IMR-90 (cell line): ENCODE measurements around the gene RBM25. TPM values are rescaled to one million over a fixed set of nuclear protein-coding genes. Genes with fewer than 3 reads are reported as not detected.
A peak's percentile ranks its signal among the peaks of the same experiment; 100 is the strongest.
"Not testable (repeated sequence)": the region's sequence is repeated elsewhere in the genome, so short reads cannot be mapped to it uniquely, and the experiment has no call there.

Source experiments
- ATAC-seq: fragments of 200-7000 bp; cut with Tn5 transposase; 2 replicates; pipeline ENCODE4 v1.9.1; 2020; ENCODE audit warnings: low read depth, mild to moderate bottlenecking, moderate library complexity
- BruUV-seq: library from RNA; stranded (reverse); fragments of 400-500 nt; replicated peaks from 2 replicates; lab custom pipeline; 2021; lab: Mats Ljungman, UMichigan
- CTCF ChIA-PET: fragments of 300-600 bp; formaldehyde crosslinking; extraction: SDS; loops from one replicate; lab custom pipeline; 2021; ENCODE audit warnings: antibody characterized with exemption; lab: Yijun Ruan, JAX
- POLR2A ChIA-PET: fragments of 300-600 bp; sonication (Branson Sonifier 250); formaldehyde crosslinking; loops from one replicate; lab custom pipeline; 2022; ENCODE audit warnings: antibody characterized with exemption; ENCODE audit not compliant: unreplicated experiment; lab: Charles Lee
- DNase-seq: peaks from one replicate; pipeline ENCODE4 v3.0.0; 2013
- H2AFZ ChIP-seq: replicated peaks from 2 replicates; pipeline ENCODE3; 2013; ENCODE audit warnings: low read length, mild to moderate bottlenecking; ENCODE audit not compliant: poor library complexity
- H2AK5ac ChIP-seq: 2 replicates; pipeline ENCODE4 v1.6.1; 2013; ENCODE audit warnings: low read depth, low read length, inconsistent platforms
- H2AK9ac ChIP-seq: replicated peaks from 2 replicates; pipeline ENCODE3; 2013; ENCODE audit warnings: mild to moderate bottlenecking, low read depth, low read length, moderate library complexity; ENCODE audit not compliant: poor library complexity
- H2BK120ac ChIP-seq: 2 replicates; pipeline ENCODE4 v1.6.1; 2013; ENCODE audit warnings: low read depth, low read length, inconsistent platforms
- H2BK15ac ChIP-seq: 3 replicates; pipeline ENCODE4 v1.6.1; 2013; ENCODE audit warnings: low read depth, low read length, inconsistent platforms
- H2BK20ac ChIP-seq: 2 replicates; pipeline ENCODE4 v1.6.1; 2013; ENCODE audit warnings: low read depth, mild to moderate bottlenecking, inconsistent platforms, low read length, moderate library complexity
- H2BK5ac ChIP-seq: 2 replicates; pipeline ENCODE4 v1.6.1; 2013; ENCODE audit warnings: mild to moderate bottlenecking, low read depth, low read length, inconsistent platforms; ENCODE audit not compliant: poor library complexity, severe bottlenecking
- H3K14ac ChIP-seq: replicated peaks from 2 replicates; pipeline ENCODE4 v1.6.1; 2013; ENCODE audit warnings: low read depth, low read length, inconsistent platforms
- H3K18ac ChIP-seq: 2 replicates; pipeline ENCODE4 v1.6.1; 2013; ENCODE audit warnings: low read depth, low read length, control low read depth
- H3K23ac ChIP-seq: 2 replicates; pipeline ENCODE4 v1.6.1; 2013; ENCODE audit warnings: low read depth, low read length, inconsistent platforms
- H3K27ac ChIP-seq: 2 replicates; pipeline ENCODE4 v1.5.1; 2013; ENCODE audit warnings: mild to moderate bottlenecking, control low read depth, low read length; ENCODE audit not compliant: insufficient read depth
- H3K27me3 ChIP-seq: 2 replicates; pipeline ENCODE4 v1.6.1; 2013; ENCODE audit warnings: low read length; ENCODE audit not compliant: control insufficient read depth, insufficient read depth
- H3K36me3 ChIP-seq: 2 replicates; pipeline ENCODE4 v1.6.1; 2013; ENCODE audit warnings: low read length, mixed read lengths; ENCODE audit not compliant: control insufficient read depth, insufficient read depth
- H3K4ac ChIP-seq: 2 replicates; pipeline ENCODE4 v1.6.1; 2013; ENCODE audit warnings: low read depth, low read length, inconsistent platforms
- H3K4me1 ChIP-seq: 2 replicates; pipeline ENCODE4 v1.6.1; 2013; ENCODE audit warnings: low read length, mixed read lengths; ENCODE audit not compliant: control insufficient read depth, insufficient read depth
- H3K4me2 ChIP-seq: 2 replicates; pipeline ENCODE4 v1.6.1; 2013; ENCODE audit warnings: low read depth, mild to moderate bottlenecking, control low read depth, low read length, moderate library complexity
- H3K4me3 ChIP-seq: 2 replicates; pipeline ENCODE4 v1.5.1; 2013; ENCODE audit warnings: low read depth, mild to moderate bottlenecking, control low read depth, low read length, moderate library complexity; ENCODE audit not compliant: insufficient read depth
- H3K56ac ChIP-seq: 2 replicates; pipeline ENCODE4 v1.6.1; 2013; ENCODE audit warnings: low read length, inconsistent platforms; ENCODE audit not compliant: insufficient read depth; ENCODE audit errors: extremely low read depth
- H3K79me1 ChIP-seq, 2 experiments: 2 replicates each; pipeline ENCODE4 v1.6.1; 2013; ENCODE audit warnings: low read length in 2 of 2, inconsistent platforms in 1 of 2, low read depth in 1 of 2
- H3K9ac ChIP-seq: 2 replicates; pipeline ENCODE4 v1.6.1; 2013; ENCODE audit warnings: low read depth, low read length, control low read depth
- H3K9me1 ChIP-seq: 2 replicates; pipeline ENCODE4 v1.6.1; 2013; ENCODE audit warnings: low read length, inconsistent platforms; ENCODE audit not compliant: insufficient read depth
- H3K9me3 ChIP-seq: 2 replicates; pipeline ENCODE4 v1.6.1; 2013; ENCODE audit warnings: low read length; ENCODE audit not compliant: control insufficient read depth, insufficient read depth
- H4K20me1 ChIP-seq: 2 replicates; pipeline ENCODE4 v1.6.1; 2013; ENCODE audit warnings: low read length, inconsistent platforms; ENCODE audit not compliant: insufficient read depth
- H4K5ac ChIP-seq: 2 replicates; pipeline ENCODE4 v1.6.1; 2013; ENCODE audit warnings: mild to moderate bottlenecking, low read depth, low read length, control low read depth
- H4K8ac ChIP-seq, 2 experiments: 2 replicates each; pipeline ENCODE4 v1.6.1; 2013; ENCODE audit warnings: low read depth in 2 of 2, low read length in 2 of 2, control low read depth in 1 of 2, inconsistent platforms in 1 of 2
- H4K91ac ChIP-seq: 2 replicates; pipeline ENCODE4 v1.6.1; 2013; ENCODE audit warnings: low read depth, low read length, inconsistent platforms; ENCODE audit not compliant: insufficient read depth
- WGBS, 2 experiments: methylation state at CpG; one replicate each; pipeline versions ENCODE4 v1.1.5 to v1.1.7; 2013; ENCODE audit warnings: missing lambda C conversion rate in 2 of 2; ENCODE audit not compliant: insufficient read length in 1 of 2; ENCODE audit errors: extremely low coverage in 2 of 2; 5-methylcytosine and 5-hydroxymethylcytosine counted together
- dilution Hi-C: fragments of 300-500 bp; cut with HindIII; formaldehyde crosslinking; loops from one replicate; pipeline ENCODE4 v1.14.3; 2018; ENCODE audit warnings: low sequenced_read_pairs; ENCODE audit not compliant: unreplicated experiment
- in situ Hi-C: fragments of 300-500 bp; cut with MboI; formaldehyde crosslinking; loops from 3 replicates; pipeline ENCODE4 v1.14.3; 2019; ENCODE audit warnings: low sequenced_read_pairs, inconsistent platforms, mixed read lengths
- intact Hi-C: fragments of 100-400 bp; cut with micrococcal nuclease; formaldehyde crosslinking; loops from 2 replicates; pipeline ENCODE4 v1.10.0; 2022
- polyA plus RNA-seq, 3 experiments: library from polyadenylated mRNA; depleted of rRNA; stranded (reverse); fragments of >200 nt; gene quantifications; 2 replicates each; pipeline ENCODE4 v1.2.3, GENCODE V29; 2012; ENCODE audit warnings: low replicate concordance in 1 of 3
- total RNA-seq: library from RNA; depleted of rRNA; stranded (reverse); fragments of >200 nt; gene quantifications from 2 replicates; pipeline ENCODE4 v1.2.3, GENCODE V29; 2012

RBM25 gene
- total and polyA plus RNA-seq, 2 of the 4 experiments (the other 2 are of a cell fraction) = 32.3 to 32.9 TPM

- H2BK5ac ChIP-seq, H2AFZ ChIP-seq, H3K14ac ChIP-seq, H2AK5ac ChIP-seq, intact Hi-C loops, H4K8ac ChIP-seq, H4K5ac ChIP-seq, H3K79me1 ChIP-seq, H3K56ac ChIP-seq, H3K27me3 ChIP-seq, CTCF ChIA-PET, dilution Hi-C loops, H4K91ac ChIP-seq, H2BK20ac ChIP-seq, H3K4me3 ChIP-seq, H3K9ac ChIP-seq, BruUV-seq, H2AK9ac ChIP-seq, H3K4ac ChIP-seq, H3K4me1 ChIP-seq, H3K9me1 ChIP-seq, H3K9me3 ChIP-seq, H4K20me1 ChIP-seq, H2BK15ac ChIP-seq, H3K36me3 ChIP-seq, in situ Hi-C loops, H2BK120ac ChIP-seq, H3K18ac ChIP-seq, H3K27ac ChIP-seq, H3K4me2 ChIP-seq, H3K23ac ChIP-seq, POLR2A ChIA-PET: not testable (repeated sequence)
- ATAC-seq = peak; percentile 32; the same call in 1 of the 2 replicates
- DNase-seq = peak; percentile 60
- 27% methylated on average over 2 of the region's 9 CpGs; no CpG with 5 or more reads in 1 of the 2 experiments for WGBS, 2 experiments
Observed at GRCh38 chr14:73036706-73037450, 21.5 kb upstream of the RBM25 start.
